K562 (cell line): ENCODE results near the gene LRRC74B. TPM values are rescaled to one million over a fixed set of nuclear protein-coding genes. Genes with fewer than 3 reads are reported as not detected.
A peak's percentile ranks its signal among the peaks of the same experiment; 100 is the strongest.

ENCODE experiments used
- BHLHE40 ChIP-seq: IDR thresholded peaks from 2 replicates; pipeline ENCODE4 v1.6.1; 2011; ENCODE audit warnings: low read length, improper control_type of control experiment
- ETV6 ChIP-seq, 3 experiments: fragments of 150-350 bp in 1 of 3; sonication (generic) in 1 of 3; formaldehyde crosslinking in 1 of 3; IDR thresholded peaks; 2 replicates each; pipeline versions ENCODE4 v1.6.1 to v1.8.0; 2014 to 2022; ENCODE audit warnings: borderline replicate concordance in 2 of 3, low read depth in 2 of 3, antibody characterized with exemption in 1 of 3, low read length in 1 of 3, mild to moderate bottlenecking in 1 of 3, missing genetic modification reagents in 1 of 3
- GATAD2B ChIP-seq: fragments of 450-650 bp; IDR thresholded peaks from 2 replicates; pipeline ENCODE4 v1.6.1; 2017; ENCODE audit warnings: mild to moderate bottlenecking, borderline replicate concordance
- HMGN3 ChIP-seq: IDR thresholded peaks from 2 replicates; pipeline ENCODE4 v1.6.1; 2011; ENCODE audit warnings: borderline replicate concordance, low read depth, mild to moderate bottlenecking, mixed read lengths, low read length; ENCODE audit not compliant: insufficient read length; ENCODE audit errors: extremely low read depth
- HOMEZ ChIP-seq: fragments of 250-450 bp; sonication (Bioruptor Pico); IDR thresholded peaks from 2 replicates; pipeline ENCODE4 v1.4.0; 2020; ENCODE audit warnings: mild to moderate bottlenecking, moderate library complexity
- MED1 ChIP-seq: sonication (generic); formaldehyde crosslinking; IDR thresholded peaks from 2 replicates; pipeline ENCODE4 v1.8.1; 2023; ENCODE audit warnings: missing genetic modification reagents, borderline replicate concordance
- MXI1 ChIP-seq: IDR thresholded peaks from 2 replicates; pipeline ENCODE4 v1.6.1; 2011; ENCODE audit warnings: low read depth, mild to moderate bottlenecking, improper control_type of control experiment, low read length
- NR3C1 ChIP-seq: sonication (generic); formaldehyde crosslinking; IDR thresholded peaks from 2 replicates; pipeline ENCODE4 v1.8.1; 2022; ENCODE audit warnings: missing genetic modification reagents
- POLR2AphosphoS2 ChIP-seq: IDR thresholded peaks from 2 replicates; pipeline ENCODE4 v1.6.1; 2012; ENCODE audit warnings: low read length, improper control_type of control experiment
- SIN3B ChIP-seq: fragments of 450-650 bp; IDR thresholded peaks from 2 replicates; pipeline ENCODE4 v1.6.1; 2017; ENCODE audit warnings: low read depth, mild to moderate bottlenecking, moderate library complexity
- SRSF7 ChIP-seq: fragments of 200-400 bp; formaldehyde crosslinking; optimal IDR thresholded peaks from 2 replicates; pipeline ENCODE3; 2017; ENCODE audit warnings: mild to moderate bottlenecking, low read depth, low read length
- WHSC1 ChIP-seq: IDR thresholded peaks from one replicate; pipeline ENCODE4 v1.6.1; 2012; ENCODE audit warnings: low read length, control low read depth, inconsistent platforms
- ZNF277 ChIP-seq: fragments of 250-450 bp; sonication (Bioruptor Pico); IDR thresholded peaks from 2 replicates; pipeline ENCODE4 v1.8.0; 2022; ENCODE audit warnings: inconsistent platforms, mild to moderate bottlenecking, moderate library complexity, borderline replicate concordance
- ZNF592 ChIP-seq: fragments of 450-650 bp; IDR thresholded peaks from 2 replicates; pipeline ENCODE4 v1.6.1; 2017; ENCODE audit warnings: antibody characterized with exemption, mild to moderate bottlenecking
- ZNF717 ChIP-seq: fragments of 250-450 bp; sonication (Bioruptor Pico); IDR thresholded peaks from 2 replicates; pipeline ENCODE4 v1.5.0; 2021
- ZNF76 ChIP-seq: fragments of 250-450 bp; sonication (Bioruptor Pico); IDR thresholded peaks from 2 replicates; pipeline ENCODE4 v1.4.0; 2020; ENCODE audit warnings: mild to moderate bottlenecking, moderate library complexity, borderline replicate concordance
- polyA plus RNA-seq, 8 experiments: library from polyadenylated mRNA; depleted of rRNA in 4 of 8; stranded (reverse) in 5 of 8; unstranded in 3 of 8; fragments of >200 nt; fragmentation: Nextera tagmentation in 2 of 8; fragmentation: Illumina TruSeq in 1 of 8; extraction: Ambion mirVana in 2 of 8; extraction: Trizol in 1 of 8; gene quantifications; 2 replicates each; pipeline versions ENCODE4 v1.2.1 to v1.2.3, GENCODE V29; 2011 to 2014; ENCODE audit warnings: inconsistent platforms in 1 of 8, missing spikeins in 1 of 8
- total RNA-seq, 7 experiments: library from RNA; depleted of rRNA in 6 of 7; stranded (reverse); fragments of >200 nt in 6 of 7; fragmentation: Illumina TruSeq in 2 of 7; extraction: Trizol in 2 of 7; gene quantifications; 2 replicates each; pipeline versions ENCODE4 v1.2.1 to v1.2.3, GENCODE V29; 2011 to 2021; ENCODE audit warnings: low replicate concordance in 1 of 7

LRRC74B gene
- total and polyA plus RNA-seq, 9 of the 15 experiments (the other 6 are each of a cell fraction or from before 2014, with no cell fraction given), result not detected

GRCh38 chr22:20996598-20997535, 48.9 kb upstream of the LRRC74B start (continued):
- TF ChIP-seq HMGN3, result no peak
- TF ChIP-seq BHLHE40, result no peak
- no peak for TF ChIP-seq MXI1
- TF ChIP-seq NR3C1, result no peak
- no peak for TF ChIP-seq MED1 (CRISPR knock-in tag)
- no peak for TF ChIP-seq GATAD2B
- peak; percentile 38; the same call in 1 of the 2 replicates for TF ChIP-seq HOMEZ (CRISPR knock-in tag)
- no peak for TF ChIP-seq ETV6 (IDR thresholded peaks at IDR 0.05; ENCODE audit: borderline replicate concordance in 1 of 2, low read depth in 2 of 2, low read length in 1 of 2)
- no peak for TF ChIP-seq ETV6 (CRISPR knock-in tag; IDR thresholded peaks at IDR 0.05; ENCODE audit: borderline replicate concordance)
- TF ChIP-seq SRSF7, result no peak
- no peak for TF ChIP-seq SIN3B
- peak; percentile 5; the same call in 1 of the 2 replicates for TF ChIP-seq ZNF277
- TF ChIP-seq ZNF592, result no peak
- peak; percentile 58 for TF ChIP-seq POLR2AphosphoS2
- TF ChIP-seq ZNF76 (CRISPR knock-in tag), result peak; percentile 65; the same call in 1 of the 2 replicates
- no peak for TF ChIP-seq ZNF717 (CRISPR knock-in tag)
- TF ChIP-seq WHSC1, result no peak
